OCI-LY1 (cell line): Measurements from ENCODE around the gene ABHD6.

Experiments
- CTCF ChIP-seq: fragments of 200-600 bp; sonication (generic), shearing (Covaris generic); IDR thresholded peaks from 2 replicates; pipeline ENCODE4 v1.5.1; 2017; ENCODE audit warnings: mild to moderate bottlenecking, antibody characterized with exemption, low read length, moderate library complexity, mixed read lengths
- EZH2 ChIP-seq: fragments of 200-600 bp; sonication (generic), shearing (Covaris generic); IDR thresholded peaks from 2 replicates; pipeline ENCODE4 v1.8.0; 2017; ENCODE audit warnings: borderline replicate concordance, mixed run types, mild to moderate bottlenecking, antibody characterized with exemption, low read length, moderate library complexity, mixed read lengths

GRCh38 chr3:58254144-58254543 is 16.6 kb downstream of the ABHD6 start:
- TF ChIP-seq CTCF (no peak), EZH2 (no peak)
